ENCODE results near the gene GUCA1A.

DNA sequence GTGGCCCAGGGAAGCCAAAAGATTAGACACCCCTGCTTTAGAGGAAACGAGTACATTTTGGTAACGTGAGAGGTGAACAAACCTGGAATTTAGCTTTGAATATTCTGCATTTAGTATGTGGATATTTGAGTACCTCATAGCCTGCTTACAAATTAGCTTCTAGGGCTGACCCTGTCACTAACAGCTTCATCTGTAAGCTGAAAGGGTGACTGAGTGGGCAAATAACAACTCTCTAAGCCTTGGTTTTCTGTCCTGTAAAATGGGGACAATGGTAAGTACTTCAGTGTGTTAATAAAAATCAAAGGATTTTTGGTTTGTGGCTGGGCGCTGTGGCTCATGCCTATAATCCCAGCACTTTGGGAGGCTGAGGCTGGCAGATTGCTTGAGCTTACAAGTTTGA, 30.0 kb downstream of the GUCA1A start:
- TF ChIP-seq, protein P1, sequence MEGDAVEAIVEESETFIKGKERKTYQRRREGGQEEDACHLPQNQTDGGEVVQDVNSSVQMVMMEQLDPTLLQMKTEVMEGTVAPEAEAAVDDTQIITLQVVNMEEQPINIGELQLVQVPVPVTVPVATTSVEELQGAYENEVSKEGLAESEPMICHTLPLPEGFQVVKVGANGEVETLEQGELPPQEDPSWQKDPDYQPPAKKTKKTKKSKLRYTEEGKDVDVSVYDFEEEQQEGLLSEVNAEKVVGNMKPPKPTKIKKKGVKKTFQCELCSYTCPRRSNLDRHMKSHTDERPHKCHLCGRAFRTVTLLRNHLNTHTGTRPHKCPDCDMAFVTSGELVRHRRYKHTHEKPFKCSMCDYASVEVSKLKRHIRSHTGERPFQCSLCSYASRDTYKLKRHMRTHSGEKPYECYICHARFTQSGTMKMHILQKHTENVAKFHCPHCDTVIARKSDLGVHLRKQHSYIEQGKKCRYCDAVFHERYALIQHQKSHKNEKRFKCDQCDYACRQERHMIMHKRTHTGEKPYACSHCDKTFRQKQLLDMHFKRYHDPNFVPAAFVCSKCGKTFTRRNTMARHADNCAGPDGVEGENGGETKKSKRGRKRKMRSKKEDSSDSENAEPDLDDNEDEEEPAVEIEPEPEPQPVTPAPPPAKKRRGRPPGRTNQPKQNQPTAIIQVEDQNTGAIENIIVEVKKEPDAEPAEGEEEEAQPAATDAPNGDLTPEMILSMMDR (conservative IDR thresholded peaks at IDR 0.05; ENCODE audit: low read length): no peak
- no peak for TF ChIP-seq EZH2phosphoT487 (IDR thresholded peaks at IDR 0.05; ENCODE audit: borderline replicate concordance, low read depth, low read length)
